ENCODE measurements around the gene RIPK1.

DNA sequence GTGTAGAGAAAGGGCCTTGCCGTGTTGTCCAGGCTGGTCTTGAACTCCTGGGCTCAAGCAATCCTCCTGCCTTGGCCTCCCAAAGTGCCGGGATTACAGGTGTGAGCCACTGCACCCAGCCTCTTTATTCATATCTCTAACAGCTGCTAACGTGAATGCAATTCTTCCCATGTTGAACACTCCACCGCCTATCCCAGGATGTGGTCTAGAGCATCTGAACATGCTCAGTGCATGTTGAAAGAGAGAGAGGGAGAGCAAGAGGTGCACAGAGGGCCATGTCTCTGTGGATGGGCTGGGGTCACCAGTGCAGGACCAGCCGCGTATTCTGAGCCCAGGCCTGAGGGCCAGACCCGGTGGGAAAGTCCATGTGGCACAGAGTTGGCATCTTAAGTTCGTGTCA lies 76.3 kb downstream of the RIPK1 start:
- TF ChIP-seq EZH2phosphoT487 (IDR thresholded peaks at IDR 0.05; ENCODE audit: borderline replicate concordance) (no peak), TCF7L2 (IDR thresholded peaks at IDR 0.05; ENCODE audit: borderline replicate concordance, extremely low read depth, insufficient read depth, insufficient read length) (no peak)
- TF ChIP-seq, protein P1, sequence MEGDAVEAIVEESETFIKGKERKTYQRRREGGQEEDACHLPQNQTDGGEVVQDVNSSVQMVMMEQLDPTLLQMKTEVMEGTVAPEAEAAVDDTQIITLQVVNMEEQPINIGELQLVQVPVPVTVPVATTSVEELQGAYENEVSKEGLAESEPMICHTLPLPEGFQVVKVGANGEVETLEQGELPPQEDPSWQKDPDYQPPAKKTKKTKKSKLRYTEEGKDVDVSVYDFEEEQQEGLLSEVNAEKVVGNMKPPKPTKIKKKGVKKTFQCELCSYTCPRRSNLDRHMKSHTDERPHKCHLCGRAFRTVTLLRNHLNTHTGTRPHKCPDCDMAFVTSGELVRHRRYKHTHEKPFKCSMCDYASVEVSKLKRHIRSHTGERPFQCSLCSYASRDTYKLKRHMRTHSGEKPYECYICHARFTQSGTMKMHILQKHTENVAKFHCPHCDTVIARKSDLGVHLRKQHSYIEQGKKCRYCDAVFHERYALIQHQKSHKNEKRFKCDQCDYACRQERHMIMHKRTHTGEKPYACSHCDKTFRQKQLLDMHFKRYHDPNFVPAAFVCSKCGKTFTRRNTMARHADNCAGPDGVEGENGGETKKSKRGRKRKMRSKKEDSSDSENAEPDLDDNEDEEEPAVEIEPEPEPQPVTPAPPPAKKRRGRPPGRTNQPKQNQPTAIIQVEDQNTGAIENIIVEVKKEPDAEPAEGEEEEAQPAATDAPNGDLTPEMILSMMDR (IDR thresholded peaks at IDR 0.05 in 2 of 3, conservative IDR thresholded peaks at IDR 0.05 in 1 of 3; ENCODE audit: borderline replicate concordance in 1 of 3, insufficient read depth in 1 of 3, low read depth in 2 of 3, low read length in 2 of 3) = no peak

All from HCT116 (cell line).